Measurements from ENCODE around the gene EPB41L4B.
A peak's percentile ranks its signal among the peaks of the same experiment; 100 is the strongest.

Gene EPB41L4B

DNA sequence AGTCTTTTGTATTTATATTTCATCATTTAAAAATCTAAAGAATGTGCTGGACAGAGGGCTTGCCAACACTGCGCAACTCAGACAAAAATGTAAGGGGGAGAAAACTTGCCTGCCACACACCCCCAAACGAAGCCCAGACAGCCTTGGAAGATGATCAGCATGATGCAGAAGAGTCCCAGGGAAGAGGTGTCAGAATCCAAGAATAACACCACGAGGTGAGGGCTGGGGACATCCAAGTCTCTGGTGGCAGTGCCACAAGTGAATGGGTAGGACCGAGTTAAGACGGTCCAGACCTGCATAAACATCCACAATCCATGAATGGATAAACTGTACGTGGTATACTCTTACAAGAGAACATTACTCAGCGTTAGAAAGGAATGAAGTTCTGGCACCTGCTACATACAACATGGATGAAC is 10.4 kb downstream of the EPB41L4B start:
- no peaks in the 10 kb centered on the region for H3K9me3 ChIP-seq (ENCODE audit: severe bottlenecking)
- no peak overlapping the region for H3K4me3 ChIP-seq (ENCODE audit: severe bottlenecking)
- DNase-seq (ENCODE audit: low spot score) (no peak), ATAC-seq (ENCODE audit: low read depth) (0 out of 3 replicates have a peak, but pooled peaks have one; percentile 17)
- no peaks in the 10 kb centered on the region for H3K36me3 ChIP-seq (ENCODE audit: low read depth)
- H3K27me3 ChIP-seq (ENCODE audit: insufficient read depth, poor library complexity, severe bottlenecking) = no peaks in the 10 kb centered on the region
- H3K4me1 ChIP-seq (ENCODE audit: insufficient read depth, poor library complexity, severe bottlenecking) = peaks cover 23% of the 10 kb centered on the region
- no peak overlapping the region for H3K27ac ChIP-seq (ENCODE audit: poor library complexity, severe bottlenecking)
- TF ChIP-seq, protein P1, sequence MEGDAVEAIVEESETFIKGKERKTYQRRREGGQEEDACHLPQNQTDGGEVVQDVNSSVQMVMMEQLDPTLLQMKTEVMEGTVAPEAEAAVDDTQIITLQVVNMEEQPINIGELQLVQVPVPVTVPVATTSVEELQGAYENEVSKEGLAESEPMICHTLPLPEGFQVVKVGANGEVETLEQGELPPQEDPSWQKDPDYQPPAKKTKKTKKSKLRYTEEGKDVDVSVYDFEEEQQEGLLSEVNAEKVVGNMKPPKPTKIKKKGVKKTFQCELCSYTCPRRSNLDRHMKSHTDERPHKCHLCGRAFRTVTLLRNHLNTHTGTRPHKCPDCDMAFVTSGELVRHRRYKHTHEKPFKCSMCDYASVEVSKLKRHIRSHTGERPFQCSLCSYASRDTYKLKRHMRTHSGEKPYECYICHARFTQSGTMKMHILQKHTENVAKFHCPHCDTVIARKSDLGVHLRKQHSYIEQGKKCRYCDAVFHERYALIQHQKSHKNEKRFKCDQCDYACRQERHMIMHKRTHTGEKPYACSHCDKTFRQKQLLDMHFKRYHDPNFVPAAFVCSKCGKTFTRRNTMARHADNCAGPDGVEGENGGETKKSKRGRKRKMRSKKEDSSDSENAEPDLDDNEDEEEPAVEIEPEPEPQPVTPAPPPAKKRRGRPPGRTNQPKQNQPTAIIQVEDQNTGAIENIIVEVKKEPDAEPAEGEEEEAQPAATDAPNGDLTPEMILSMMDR (IDR thresholded peaks at IDR 0.05; ENCODE audit: poor library complexity, severe bottlenecking) = no peak

DNA sequence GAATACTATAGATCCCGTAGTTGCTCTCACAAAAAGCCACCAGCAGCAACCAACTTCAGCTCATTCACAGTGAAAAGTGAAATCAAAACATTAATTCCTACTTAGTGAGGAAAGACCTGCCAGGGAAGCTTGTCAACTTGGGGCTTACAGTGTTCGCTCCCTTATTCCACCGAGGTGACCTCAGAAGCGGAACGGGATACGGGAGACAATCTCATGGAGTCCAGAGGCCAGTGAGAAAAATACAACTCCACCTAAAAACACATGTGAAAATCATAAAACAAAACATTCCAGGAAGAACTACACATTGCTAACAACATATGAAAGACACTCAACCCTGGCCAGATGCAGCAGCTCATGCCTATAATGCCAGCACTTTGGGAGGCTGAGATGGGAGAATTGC is 11.6 kb downstream of the EPB41L4B start:
- no peak for DNase-seq (ENCODE audit: low spot score)
- H3K27me3 ChIP-seq (ENCODE audit: insufficient read depth, poor library complexity, severe bottlenecking) = no peaks in the 10 kb centered on the region
- H3K4me3 ChIP-seq (ENCODE audit: severe bottlenecking) = no peak overlapping the region
- peaks cover 22% of the 10 kb centered on the region for H3K4me1 ChIP-seq (ENCODE audit: insufficient read depth, poor library complexity, severe bottlenecking)
- H3K36me3 ChIP-seq (ENCODE audit: low read depth) = no peaks in the 10 kb centered on the region
- H3K27ac ChIP-seq (ENCODE audit: poor library complexity, severe bottlenecking) = no peak overlapping the region
- H3K9me3 ChIP-seq (ENCODE audit: severe bottlenecking) = no peaks in the 10 kb centered on the region
- TF ChIP-seq, protein P1 (IDR thresholded peaks at IDR 0.05; ENCODE audit: poor library complexity, severe bottlenecking) = no peak
- ATAC-seq (ENCODE audit: low read depth) = no peak

DNA sequence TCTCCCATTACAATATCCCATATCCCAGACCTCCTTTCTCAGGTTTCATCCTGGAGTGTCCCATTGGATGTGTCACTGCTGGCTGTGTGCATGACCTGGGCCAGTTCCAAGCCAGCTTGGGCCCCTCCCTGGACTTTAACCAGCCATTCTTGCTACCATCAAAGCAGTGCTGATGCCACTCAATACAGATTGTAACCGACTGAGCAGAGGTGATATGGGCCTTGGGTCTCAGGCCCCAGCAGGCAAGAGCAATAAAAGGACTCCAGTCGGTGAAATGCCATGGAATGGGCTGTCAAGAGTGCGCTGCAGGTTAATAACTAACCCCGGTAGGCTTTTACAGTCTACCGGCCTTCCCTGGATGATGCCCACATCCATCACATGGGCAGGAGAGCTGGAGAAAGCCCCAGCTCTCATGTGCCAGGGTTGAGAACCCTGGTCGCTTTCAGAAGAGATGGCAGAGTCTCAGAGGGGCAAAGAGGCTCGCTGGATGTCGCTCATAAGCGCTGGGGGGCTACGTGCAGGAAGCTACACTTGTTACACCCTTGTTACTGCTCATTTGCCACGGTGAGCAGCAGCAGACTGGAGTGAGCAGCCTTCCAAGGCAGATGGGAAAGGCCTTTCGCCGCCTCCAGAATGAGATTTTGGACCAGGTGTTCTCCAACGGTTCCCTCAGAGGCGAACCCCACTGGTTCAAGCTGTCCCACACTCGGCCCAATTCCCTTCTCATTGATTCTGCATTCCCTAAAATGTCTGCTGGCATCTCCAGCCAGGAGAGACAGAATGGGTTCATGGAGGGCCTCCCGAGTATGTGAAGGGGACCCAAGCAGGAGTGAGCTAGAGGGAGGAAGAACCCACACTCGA is 13.2 kb downstream of the EPB41L4B start:
- TF ChIP-seq, protein P1 (IDR thresholded peaks at IDR 0.05; ENCODE audit: poor library complexity, severe bottlenecking) = no peak
- ATAC-seq (ENCODE audit: low read depth) (peak; percentile 35; the same call in 1 of the 3 replicates), DNase-seq (ENCODE audit: low spot score) (no peak)
- Histone ChIP-seq H3K27ac (ENCODE audit: poor library complexity, severe bottlenecking) (no peak overlapping the region), H3K27me3 (ENCODE audit: insufficient read depth, poor library complexity, severe bottlenecking) (no peaks in the 10 kb centered on the region), H3K4me3 (ENCODE audit: severe bottlenecking) (no peak overlapping the region), H3K4me1 (ENCODE audit: insufficient read depth, poor library complexity, severe bottlenecking) (peaks cover 14% of the 10 kb centered on the region), H3K36me3 (ENCODE audit: low read depth) (no peaks in the 10 kb centered on the region), H3K9me3 (ENCODE audit: severe bottlenecking) (no peaks in the 10 kb centered on the region)

DNA sequence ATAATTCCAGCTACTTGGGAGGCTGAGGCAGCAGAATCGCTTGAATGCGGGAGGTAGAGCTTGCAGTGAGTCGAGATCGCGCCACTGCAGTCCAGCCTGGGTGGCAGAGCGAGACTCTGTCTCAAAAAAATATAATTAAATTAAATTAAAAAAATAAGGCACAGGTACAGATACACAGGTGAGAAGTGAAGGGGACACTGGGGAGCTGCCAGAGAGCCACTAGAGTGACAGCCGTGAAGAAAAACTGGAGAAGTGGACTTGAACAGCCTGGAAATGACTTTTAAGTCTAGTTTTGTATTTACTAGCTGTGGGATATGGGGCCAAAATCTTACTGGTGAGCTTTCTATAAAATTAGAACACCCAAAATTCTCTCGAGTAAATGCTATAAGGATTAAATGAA is 15.1 kb downstream of the EPB41L4B start:
- no peaks in the 10 kb centered on the region for H3K27me3 ChIP-seq (ENCODE audit: insufficient read depth, poor library complexity, severe bottlenecking)
- H3K4me1 ChIP-seq (ENCODE audit: insufficient read depth, poor library complexity, severe bottlenecking) = peaks cover 12% of the 10 kb centered on the region
- no peak overlapping the region for H3K27ac ChIP-seq (ENCODE audit: poor library complexity, severe bottlenecking)
- no peaks in the 10 kb centered on the region for H3K9me3 ChIP-seq (ENCODE audit: severe bottlenecking)
- no peaks in the 10 kb centered on the region for H3K36me3 ChIP-seq (ENCODE audit: low read depth)
- DNase-seq (ENCODE audit: low spot score) (no peak), ATAC-seq (ENCODE audit: low read depth) (no peak)
- TF ChIP-seq, protein P1 (IDR thresholded peaks at IDR 0.05; ENCODE audit: poor library complexity, severe bottlenecking) = no peak
- H3K4me3 ChIP-seq (ENCODE audit: severe bottlenecking) = no peak overlapping the region

DNA sequence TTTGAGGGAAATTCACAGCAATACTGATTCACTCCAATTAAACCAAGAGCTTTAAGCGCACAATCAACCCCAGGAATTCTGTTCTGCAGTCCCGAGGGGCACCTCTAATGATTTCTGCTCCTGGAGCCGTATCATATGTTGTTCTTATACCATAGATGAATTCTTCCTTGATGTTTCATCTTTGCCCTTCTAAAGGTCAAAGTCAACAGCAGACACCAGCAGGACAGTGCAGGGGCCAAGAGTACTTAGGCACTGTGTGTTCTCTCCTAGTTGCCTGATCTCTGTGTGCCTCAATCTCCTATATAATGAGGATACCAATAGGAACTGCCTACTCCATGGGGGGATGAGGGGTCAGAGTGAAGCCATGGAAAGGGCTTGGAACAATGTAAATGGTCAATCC is 16.5 kb downstream of the EPB41L4B start:
- peaks cover 4% of the 10 kb centered on the region for H3K4me1 ChIP-seq (ENCODE audit: insufficient read depth, poor library complexity, severe bottlenecking)
- no peaks in the 10 kb centered on the region for H3K9me3 ChIP-seq (ENCODE audit: severe bottlenecking)
- H3K36me3 ChIP-seq (ENCODE audit: low read depth) = no peaks in the 10 kb centered on the region
- no peaks in the 10 kb centered on the region for H3K27me3 ChIP-seq (ENCODE audit: insufficient read depth, poor library complexity, severe bottlenecking)
- H3K4me3 ChIP-seq (ENCODE audit: severe bottlenecking) = no peak overlapping the region
- TF ChIP-seq, protein P1 (IDR thresholded peaks at IDR 0.05; ENCODE audit: poor library complexity, severe bottlenecking) = no peak
- ATAC-seq (ENCODE audit: low read depth) (no peak), DNase-seq (ENCODE audit: low spot score) (no peak)
- no peak overlapping the region for H3K27ac ChIP-seq (ENCODE audit: poor library complexity, severe bottlenecking)

Data from RWPE2 (cell line).